WTC11 (cell line): ENCODE results near the gene USH2A. TPM values are rescaled to one million over a fixed set of nuclear protein-coding genes. Genes with fewer than 3 reads are reported as not detected.

Source experiments
- ATAC-seq: fragments of 200-7000 bp; cut with Tn5 transposase; 2 replicates; pipeline ENCODE4 v1.10.0; 2021; ENCODE audit warnings: mild to moderate bottlenecking, moderate library complexity
- CTCF ChIA-PET: fragments of 300-600 bp; sonication (Branson Sonifier 250); formaldehyde crosslinking; loops from one replicate; lab custom pipeline; 2021; ENCODE audit warnings: antibody characterized with exemption; lab: Charles Lee
- POLR2A ChIA-PET: fragments of 350-600 bp; sonication (Branson Sonifier 250); formaldehyde crosslinking; loops from one replicate; lab custom pipeline; 2021; ENCODE audit warnings: antibody characterized with exemption; lab: Charles Lee
- DNase-seq: peaks from one replicate; pipeline ENCODE4 v3.0.0; 2021; ENCODE audit warnings: low spot score
- H3K27ac Mint-ChIP-seq: 2 replicates; pipeline ENCODE4 v1.8.0; 2021; ENCODE audit warnings: mixed read lengths
- H3K27me3 Mint-ChIP-seq: 2 replicates; pipeline ENCODE4 v1.8.0; 2021; ENCODE audit warnings: low read depth, mild to moderate bottlenecking, moderate library complexity, mixed read lengths
- H3K36me3 Mint-ChIP-seq: 2 replicates; pipeline ENCODE4 v1.8.0; 2021; ENCODE audit warnings: mixed read lengths
- H3K4me1 Mint-ChIP-seq: 2 replicates; pipeline ENCODE4 v1.8.0; 2022; ENCODE audit warnings: mixed read lengths
- H3K4me3 Mint-ChIP-seq: 2 replicates; pipeline ENCODE4 v1.8.0; 2021; ENCODE audit warnings: mild to moderate bottlenecking, moderate library complexity, mixed read lengths
- H3K9me3 Mint-ChIP-seq: 2 replicates; pipeline ENCODE4 v1.8.0; 2021; ENCODE audit warnings: mixed read lengths
- AR ChIP-seq: fragments of 250-450 bp; sonication (Bioruptor Pico); IDR thresholded peaks from 2 replicates; pipeline ENCODE4 v1.9.0; 2021; ENCODE audit warnings: mild to moderate bottlenecking
- ELF4 ChIP-seq: sonication (generic); formaldehyde crosslinking; IDR thresholded peaks from 2 replicates; pipeline ENCODE4 v1.8.1; 2022; ENCODE audit warnings: low read depth, mild to moderate bottlenecking, moderate library complexity, missing genetic modification reagents
- EMX1 ChIP-seq: fragments of 250-450 bp; sonication (Bioruptor Pico); IDR thresholded peaks from 2 replicates; pipeline ENCODE4 v1.8.0; 2021; ENCODE audit warnings: mild to moderate bottlenecking
- ETV6 ChIP-seq: sonication (generic); formaldehyde crosslinking; IDR thresholded peaks from 2 replicates; pipeline ENCODE4 v1.8.1; 2022; ENCODE audit warnings: mild to moderate bottlenecking, missing genetic modification reagents
- GRHL2 ChIP-seq: fragments of 250-450 bp; sonication (Bioruptor Pico); IDR thresholded peaks from 2 replicates; pipeline ENCODE4 v1.8.0; 2022; ENCODE audit warnings: mild to moderate bottlenecking, moderate library complexity; ENCODE audit not compliant: insufficient replicate concordance, severe bottlenecking
- HMGA2 ChIP-seq: fragments of 250-450 bp; sonication (Bioruptor Pico); IDR thresholded peaks from 2 replicates; pipeline ENCODE4 v1.4.0; 2021; ENCODE audit warnings: mild to moderate bottlenecking, moderate library complexity
- HMGXB4 ChIP-seq: sonication (generic); formaldehyde crosslinking; IDR thresholded peaks from 2 replicates; pipeline ENCODE4 v1.8.1; 2023; ENCODE audit warnings: mild to moderate bottlenecking, moderate library complexity, missing genetic modification reagents
- KAT7 ChIP-seq: sonication (generic); formaldehyde crosslinking; IDR thresholded peaks from 2 replicates; pipeline ENCODE4 v1.8.1; 2023; ENCODE audit warnings: missing genetic modification reagents, mild to moderate bottlenecking, borderline replicate concordance
- NR1H2 ChIP-seq: sonication (generic); formaldehyde crosslinking; IDR thresholded peaks from 2 replicates; pipeline ENCODE4 v1.9.0; 2021; ENCODE audit warnings: mild to moderate bottlenecking, moderate library complexity, missing genetic modification reagents
- SP1 ChIP-seq: sonication (generic); formaldehyde crosslinking; conservative IDR thresholded peaks from 2 replicates; pipeline ENCODE4 v1.8.1; 2022; ENCODE audit warnings: missing genetic modification reagents
- TEAD1 ChIP-seq: sonication (generic); formaldehyde crosslinking; IDR thresholded peaks from 2 replicates; pipeline ENCODE4 v1.8.0; 2022; ENCODE audit warnings: mild to moderate bottlenecking, missing genetic modification reagents
- TP53 ChIP-seq: sonication (generic); formaldehyde crosslinking; IDR thresholded peaks from 2 replicates; pipeline ENCODE4 v1.8.1; 2023; ENCODE audit warnings: mild to moderate bottlenecking, missing genetic modification reagents
- ZBTB21 ChIP-seq: sonication (generic); formaldehyde crosslinking; IDR thresholded peaks from 2 replicates; pipeline ENCODE4 v1.8.1; 2023; ENCODE audit warnings: mild to moderate bottlenecking, missing genetic modification reagents, borderline replicate concordance
- ZNF512 ChIP-seq: sonication (generic); formaldehyde crosslinking; IDR thresholded peaks from 2 replicates; pipeline ENCODE4 v1.8.1; 2022; ENCODE audit warnings: missing genetic modification reagents, borderline replicate concordance
- ZNF671 ChIP-seq: fragments of 250-450 bp; sonication (Bioruptor Pico); IDR thresholded peaks from 2 replicates; pipeline ENCODE4 v1.8.0; 2021; ENCODE audit warnings: mild to moderate bottlenecking
- total RNA-seq: library from RNA; stranded (reverse); gene quantifications from 3 replicates; pipeline ENCODE4 v1.2.3, GENCODE V29; 2021
- TF ChIP-seq, protein P1 (sequence below): sonication (generic); formaldehyde crosslinking; IDR thresholded peaks from 2 replicates; pipeline ENCODE4 v1.8.0; 2022; ENCODE audit warnings: mild to moderate bottlenecking, missing genetic modification reagents
- TF ChIP-seq, protein P2 (sequence below): fragments of 250-450 bp; sonication (Bioruptor Pico); IDR thresholded peaks from 2 replicates; pipeline ENCODE4 v1.9.0; 2021; ENCODE audit warnings: mild to moderate bottlenecking
- TF ChIP-seq, protein P3 (sequence below): sonication (generic); formaldehyde crosslinking; IDR thresholded peaks from 2 replicates; pipeline ENCODE4 v1.8.0; 2022; ENCODE audit warnings: missing genetic modification reagents
- TF ChIP-seq, protein P4 (sequence below): fragments of 250-450 bp; sonication (Bioruptor Pico); conservative IDR thresholded peaks from 2 replicates; pipeline ENCODE4 v1.9.0; 2021; ENCODE audit warnings: mild to moderate bottlenecking
- TF ChIP-seq, protein P5 (sequence below): sonication (generic); formaldehyde crosslinking; IDR thresholded peaks from 2 replicates; pipeline ENCODE4 v1.8.1; 2022; ENCODE audit warnings: mild to moderate bottlenecking, moderate library complexity, missing genetic modification reagents

Gene USH2A
- total RNA-seq, 1 experiment from 2014 or later = 0.37 TPM

DNA sequence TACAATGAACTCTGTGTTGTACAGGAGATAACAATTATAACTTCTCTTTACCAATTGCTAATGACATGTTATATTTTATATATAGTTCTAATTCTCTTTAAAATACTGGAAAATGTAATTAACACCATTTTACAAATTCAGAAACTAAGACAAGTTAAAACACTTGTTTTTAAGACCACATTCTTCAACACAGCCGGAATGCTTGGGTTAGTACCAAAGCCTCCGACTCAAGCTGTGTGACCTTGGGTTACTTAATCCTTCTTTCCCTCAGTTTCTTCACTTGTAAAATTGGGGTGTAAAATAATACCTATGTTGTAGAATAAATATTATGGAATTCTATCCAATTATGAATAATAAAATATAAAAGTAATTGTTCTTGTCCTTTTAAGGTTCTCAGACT lies 378.7 kb downstream of the USH2A start:
- DNase-seq (no peak), ATAC-seq (no peak)
- H3K27me3 Mint-ChIP-seq = no peaks in the 10 kb centered on the region
- H3K9me3 Mint-ChIP-seq = no peaks in the 10 kb centered on the region
- H3K27ac Mint-ChIP-seq = no peak overlapping the region
- TF ChIP-seq ZNF512 (CRISPR knock-in tag) = no peak
- no peak for TF ChIP-seq ZNF671 (CRISPR knock-in tag)
- no peak for TF ChIP-seq AR (CRISPR knock-in tag)
- no peak for TF ChIP-seq SP1
- TF ChIP-seq, protein P1, sequence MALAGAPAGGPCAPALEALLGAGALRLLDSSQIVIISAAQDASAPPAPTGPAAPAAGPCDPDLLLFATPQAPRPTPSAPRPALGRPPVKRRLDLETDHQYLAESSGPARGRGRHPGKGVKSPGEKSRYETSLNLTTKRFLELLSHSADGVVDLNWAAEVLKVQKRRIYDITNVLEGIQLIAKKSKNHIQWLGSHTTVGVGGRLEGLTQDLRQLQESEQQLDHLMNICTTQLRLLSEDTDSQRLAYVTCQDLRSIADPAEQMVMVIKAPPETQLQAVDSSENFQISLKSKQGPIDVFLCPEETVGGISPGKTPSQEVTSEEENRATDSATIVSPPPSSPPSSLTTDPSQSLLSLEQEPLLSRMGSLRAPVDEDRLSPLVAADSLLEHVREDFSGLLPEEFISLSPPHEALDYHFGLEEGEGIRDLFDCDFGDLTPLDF (CRISPR knock-in tag) = no peak
- TF ChIP-seq NR1H2 (CRISPR knock-in tag) = no peak
- no peak for TF ChIP-seq TP53 (CRISPR knock-in tag)
- TF ChIP-seq, protein P2, sequence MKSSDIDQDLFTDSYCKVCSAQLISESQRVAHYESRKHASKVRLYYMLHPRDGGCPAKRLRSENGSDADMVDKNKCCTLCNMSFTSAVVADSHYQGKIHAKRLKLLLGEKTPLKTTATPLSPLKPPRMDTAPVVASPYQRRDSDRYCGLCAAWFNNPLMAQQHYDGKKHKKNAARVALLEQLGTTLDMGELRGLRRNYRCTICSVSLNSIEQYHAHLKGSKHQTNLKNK (CRISPR knock-in tag) = no peak
- TF ChIP-seq TEAD1 (CRISPR knock-in tag) = no peak
- TF ChIP-seq ELF4 (CRISPR knock-in tag) = no peak
- TF ChIP-seq EMX1 (CRISPR knock-in tag) = no peak
- no peak for TF ChIP-seq ETV6 (CRISPR knock-in tag)
- no peak for TF ChIP-seq KAT7 (CRISPR knock-in tag)
- no peak for TF ChIP-seq HMGA2 (CRISPR knock-in tag)
- TF ChIP-seq, protein P3, sequence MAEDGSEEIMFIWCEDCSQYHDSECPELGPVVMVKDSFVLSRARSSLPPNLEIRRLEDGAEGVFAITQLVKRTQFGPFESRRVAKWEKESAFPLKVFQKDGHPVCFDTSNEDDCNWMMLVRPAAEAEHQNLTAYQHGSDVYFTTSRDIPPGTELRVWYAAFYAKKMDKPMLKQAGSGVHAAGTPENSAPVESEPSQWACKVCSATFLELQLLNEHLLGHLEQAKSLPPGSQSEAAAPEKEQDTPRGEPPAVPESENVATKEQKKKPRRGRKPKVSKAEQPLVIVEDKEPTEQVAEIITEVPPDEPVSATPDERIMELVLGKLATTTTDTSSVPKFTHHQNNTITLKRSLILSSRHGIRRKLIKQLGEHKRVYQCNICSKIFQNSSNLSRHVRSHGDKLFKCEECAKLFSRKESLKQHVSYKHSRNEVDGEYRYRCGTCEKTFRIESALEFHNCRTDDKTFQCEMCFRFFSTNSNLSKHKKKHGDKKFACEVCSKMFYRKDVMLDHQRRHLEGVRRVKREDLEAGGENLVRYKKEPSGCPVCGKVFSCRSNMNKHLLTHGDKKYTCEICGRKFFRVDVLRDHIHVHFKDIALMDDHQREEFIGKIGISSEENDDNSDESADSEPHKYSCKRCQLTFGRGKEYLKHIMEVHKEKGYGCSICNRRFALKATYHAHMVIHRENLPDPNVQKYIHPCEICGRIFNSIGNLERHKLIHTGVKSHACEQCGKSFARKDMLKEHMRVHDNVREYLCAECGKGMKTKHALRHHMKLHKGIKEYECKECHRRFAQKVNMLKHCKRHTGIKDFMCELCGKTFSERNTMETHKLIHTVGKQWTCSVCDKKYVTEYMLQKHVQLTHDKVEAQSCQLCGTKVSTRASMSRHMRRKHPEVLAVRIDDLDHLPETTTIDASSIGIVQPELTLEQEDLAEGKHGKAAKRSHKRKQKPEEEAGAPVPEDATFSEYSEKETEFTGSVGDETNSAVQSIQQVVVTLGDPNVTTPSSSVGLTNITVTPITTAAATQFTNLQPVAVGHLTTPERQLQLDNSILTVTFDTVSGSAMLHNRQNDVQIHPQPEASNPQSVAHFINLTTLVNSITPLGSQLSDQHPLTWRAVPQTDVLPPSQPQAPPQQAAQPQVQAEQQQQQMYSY (CRISPR knock-in tag) = no peak
- TF ChIP-seq GRHL2 (CRISPR knock-in tag) = no peak
- TF ChIP-seq, protein P4, sequence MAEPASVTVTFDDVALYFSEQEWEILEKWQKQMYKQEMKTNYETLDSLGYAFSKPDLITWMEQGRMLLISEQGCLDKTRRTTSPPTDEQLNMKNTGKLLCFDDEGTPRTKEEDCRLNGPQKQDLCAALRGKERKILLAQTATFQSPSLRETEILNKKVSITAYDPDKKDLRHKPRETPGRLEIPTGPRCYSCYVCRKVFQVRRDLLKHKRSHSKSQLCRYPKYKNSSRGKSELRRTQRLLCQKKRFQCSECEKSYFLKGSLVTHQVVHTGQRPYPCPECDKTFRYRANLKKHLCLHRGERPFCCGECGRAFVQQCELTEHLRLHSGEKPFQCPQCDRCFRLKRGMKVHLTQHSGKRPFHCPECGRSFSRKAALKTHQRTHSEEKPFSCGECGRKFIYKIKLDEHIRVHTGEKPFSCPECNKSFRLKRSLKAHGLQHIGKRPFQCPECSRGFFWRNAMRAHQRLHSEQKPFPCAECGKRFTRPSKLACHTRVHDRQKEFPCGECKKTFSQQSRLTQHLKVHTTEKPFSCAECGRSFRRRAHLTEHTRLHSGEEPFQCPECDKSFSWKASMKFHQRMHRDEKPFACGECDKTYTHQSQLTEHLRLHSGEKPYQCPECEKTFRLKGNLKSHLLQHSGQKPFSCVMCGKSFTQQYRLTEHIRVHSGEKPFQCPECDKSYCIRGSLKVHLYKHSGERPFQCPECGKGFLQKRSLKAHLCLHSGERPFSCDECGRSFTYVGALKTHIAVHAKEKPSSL (CRISPR knock-in tag) = no peak
- TF ChIP-seq, protein P5, sequence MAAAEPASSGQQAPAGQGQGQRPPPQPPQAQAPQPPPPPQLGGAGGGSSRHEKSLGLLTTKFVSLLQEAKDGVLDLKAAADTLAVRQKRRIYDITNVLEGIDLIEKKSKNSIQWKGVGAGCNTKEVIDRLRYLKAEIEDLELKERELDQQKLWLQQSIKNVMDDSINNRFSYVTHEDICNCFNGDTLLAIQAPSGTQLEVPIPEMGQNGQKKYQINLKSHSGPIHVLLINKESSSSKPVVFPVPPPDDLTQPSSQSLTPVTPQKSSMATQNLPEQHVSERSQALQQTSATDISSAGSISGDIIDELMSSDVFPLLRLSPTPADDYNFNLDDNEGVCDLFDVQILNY (CRISPR knock-in tag) = no peak
- TF ChIP-seq HMGXB4 (CRISPR knock-in tag) = no peak
- TF ChIP-seq ZBTB21 (CRISPR knock-in tag) = no peak
- ChIA-PET POLR2A (interaction anchor here (0.5 kb wide), 1 partner anchor 121 kb away, joined by 5 read pairs; no protein-coding TSS in a partner anchor), CTCF (no interaction called here)
- no peaks in the 10 kb centered on the region for H3K36me3 Mint-ChIP-seq
- no peak overlapping the region for H3K4me3 Mint-ChIP-seq
- H3K4me1 Mint-ChIP-seq = no peaks in the 10 kb centered on the region
